GM12878 (cell line): ENCODE results near the gene PUSL1. TPM values are rescaled to one million over a fixed set of nuclear protein-coding genes. Genes with fewer than 3 reads are reported as not detected.
A peak's percentile ranks its signal among the peaks of the same experiment; 100 is the strongest.

ENCODE experiments used
- ATF3 ChIP-seq: IDR thresholded peaks from 2 replicates; pipeline ENCODE4 v1.6.1; 2011; ENCODE audit warnings: low read depth, mild to moderate bottlenecking, low read length, moderate library complexity, borderline replicate concordance; ENCODE audit errors: extremely low read depth
- BACH1 ChIP-seq: fragments of 450-650 bp; IDR thresholded peaks from 2 replicates; pipeline ENCODE4 v1.6.1; 2017; ENCODE audit warnings: mild to moderate bottlenecking, borderline replicate concordance
- CBX5 ChIP-seq: sonication (generic); IDR thresholded peaks from 2 replicates; pipeline ENCODE4 v1.6.1; 2016; ENCODE audit warnings: low read depth, moderate library complexity, mild to moderate bottlenecking, inconsistent platforms
- CEBPB ChIP-seq, 2 experiments: fragments of 150-350 bp in 1 of 2; IDR thresholded peaks; 2 replicates each; pipeline ENCODE4 v1.6.1; 2012 to 2014; ENCODE audit warnings: low read depth in 2 of 2, low read length in 2 of 2, borderline replicate concordance in 1 of 2, inconsistent platforms in 1 of 2
- CHD1 ChIP-seq: IDR thresholded peaks from 2 replicates; pipeline ENCODE4 v1.6.1; 2012; ENCODE audit warnings: low read depth, low read length, improper control_type of control experiment
- E2F4 ChIP-seq: IDR thresholded peaks from 2 replicates; pipeline ENCODE4 v1.6.1; 2012; ENCODE audit warnings: low read depth, low read length, improper control_type of control experiment
- E4F1 ChIP-seq: fragments of 450-650 bp; IDR thresholded peaks from 2 replicates; pipeline ENCODE4 v1.6.1; 2018; ENCODE audit warnings: borderline replicate concordance, mild to moderate bottlenecking; ENCODE audit not compliant: partially characterized antibody
- HCFC1 ChIP-seq: fragments of 150-350 bp; IDR thresholded peaks from 2 replicates; pipeline ENCODE4 v1.6.1; 2014; ENCODE audit warnings: low read length
- IRF5 ChIP-seq: fragments of 450-650 bp; IDR thresholded peaks from 2 replicates; pipeline ENCODE4 v1.6.1; 2017; ENCODE audit warnings: borderline replicate concordance
- MYC ChIP-seq: IDR thresholded peaks from 2 replicates; pipeline ENCODE4 v1.6.1; 2011; ENCODE audit warnings: mild to moderate bottlenecking, low read length, moderate library complexity, inconsistent platforms; ENCODE audit not compliant: insufficient read depth, insufficient replicate concordance, insufficient read length, severe bottlenecking
- NFIC ChIP-seq: IDR thresholded peaks from 2 replicates; pipeline ENCODE4 v1.6.1; 2012; ENCODE audit warnings: low read depth, mild to moderate bottlenecking, inconsistent platforms, low read length, moderate library complexity
- NR2F1 ChIP-seq: fragments of 450-650 bp; conservative IDR thresholded peaks from 2 replicates; pipeline ENCODE4 v1.6.1; 2017; ENCODE audit warnings: mild to moderate bottlenecking
- PAX5 ChIP-seq: IDR thresholded peaks from 2 replicates; pipeline ENCODE4 v1.6.1; 2011; ENCODE audit warnings: low read depth, low read length, borderline replicate concordance
- PRDM15 ChIP-seq: fragments of 450-650 bp; formaldehyde crosslinking; IDR thresholded peaks from 2 replicates; pipeline ENCODE4 v1.4.0; 2020; ENCODE audit warnings: mild to moderate bottlenecking, moderate library complexity
- SP1 ChIP-seq: IDR thresholded peaks from one replicate; pipeline ENCODE4 v1.6.1; 2011; ENCODE audit warnings: low read depth, low read length
- STAT1 ChIP-seq: fragments of 450-650 bp; conservative IDR thresholded peaks from 2 replicates; pipeline ENCODE4 v1.6.1; 2014; ENCODE audit warnings: antibody characterized with exemption, mild to moderate bottlenecking
- SUPT20H ChIP-seq: IDR thresholded peaks from 2 replicates; pipeline ENCODE4 v1.6.1; 2011; ENCODE audit warnings: low read depth, mild to moderate bottlenecking, low read length, moderate library complexity, borderline replicate concordance; ENCODE audit not compliant: control insufficient read depth
- TARDBP ChIP-seq: IDR thresholded peaks from 2 replicates; pipeline ENCODE4 v1.6.1; 2016; ENCODE audit warnings: borderline replicate concordance
- ZBED1 ChIP-seq: IDR thresholded peaks from 2 replicates; pipeline ENCODE4 v1.6.1; 2016; ENCODE audit warnings: borderline replicate concordance
- ZNF24 ChIP-seq: fragments of 450-650 bp; IDR thresholded peaks from 2 replicates; pipeline ENCODE4 v1.6.1; 2017; ENCODE audit warnings: antibody characterized with exemption, mild to moderate bottlenecking
- polyA plus RNA-seq, 11 experiments: library from polyadenylated mRNA; depleted of rRNA in 4 of 11; unstranded in 6 of 11; stranded (reverse) in 5 of 11; fragments of >200 nt; fragmentation: Nextera tagmentation in 4 of 11; fragmentation: Illumina TruSeq in 1 of 11; extraction: Ambion mirVana in 4 of 11; extraction: Trizol in 1 of 11; gene quantifications; 1 replicate in 1 of 11; 2 replicates in 10 of 11; pipeline versions ENCODE4 v1.2.1 to v1.2.3, GENCODE V29; 2011 to 2016; ENCODE audit warnings: inconsistent platforms in 2 of 11, missing spikeins in 2 of 11, low read depth in 1 of 11
- total RNA-seq, 4 experiments: library from RNA; depleted of rRNA in 3 of 4; stranded (reverse); fragments of >200 nt in 3 of 4; fragmentation: Illumina TruSeq in 1 of 4; extraction: Trizol in 1 of 4; gene quantifications; 2 replicates each; pipeline versions ENCODE4 v1.2.1 to v1.2.3, GENCODE V29; 2013 to 2021

Gene PUSL1
- total and polyA plus RNA-seq, 10 of the 15 experiments (the other 5 are each of a cell fraction or from before 2014, with no cell fraction given) = 0.16 to 28.4 (median 15.1) TPM

- TF ChIP-seq CEBPB (IDR thresholded peaks at IDR 0.05; ENCODE audit: borderline replicate concordance in 1 of 2, low read depth in 2 of 2, low read length in 2 of 2) (peak in 1 of 2 experiments; percentile 85; a peak in 2 of 4 replicates), ATF3 (no peak), IRF5 (no peak), CBX5 (no peak), BACH1 (peak; percentile 26; the same call in 1 of the 2 replicates), NR2F1 (no peak), E2F4 (no peak; the same call in 1 of the 2 replicates), E4F1 (peak; percentile 68), STAT1 (0 out of 2 replicates have a peak, but pooled peaks have one; percentile 82), PRDM15 (no peak), MYC (peak; percentile 19), ZNF24 (peak; percentile 98), PAX5 (peak; percentile 10; the same call in 1 of the 2 replicates), TARDBP (0 out of 2 replicates have a peak, but pooled peaks have one; percentile 45), ZBED1 (0 out of 2 replicates have a peak, but pooled peaks have one; percentile 36), SUPT20H (peak; percentile 37; the same call in 1 of the 2 replicates), HCFC1 (no peak; the same call in 1 of the 2 replicates), NFIC (no peak), SP1 (peak; percentile 38), CHD1 (no peak)
Measured at GRCh38 chr1:1307923-1308755, at the start of gene PUSL1, which contains the start of gene ACAP3 (continued).
